ENCODE measurements around the gene IREB2. TPM values are rescaled to one million over a fixed set of nuclear protein-coding genes. Genes with fewer than 3 reads are reported as not detected.

IREB2 gene
- total and polyA plus RNA-seq, 2 of the 13 experiments (the other 11 are each of a cell fraction or from before 2014, with no cell fraction given) = 24.2 to 30.4 TPM

- DNase-seq (ENCODE audit: low spot score) (peak; percentile 70), FAIRE-seq (peak; percentile 89), ATAC-seq (peak; percentile 68)
- no peak overlapping the region for H3K27ac ChIP-seq (ENCODE audit: extremely low read length, insufficient read depth, low read length)
- no peak overlapping the region for H2AFZ ChIP-seq (ENCODE audit: low read length)
- in situ Hi-C loops (cut with HindIII; ENCODE audit: extremely low pct_ligation_motif_present, low pct_unique_long_range_greater_than_20kb) (loop anchor here (5.0 kb wide), 1 partner anchor 110 kb away; no protein-coding TSS in a partner anchor), intact Hi-C loops (cut with micrococcal nuclease; ENCODE audit: unreplicated experiment) (loop anchor here (1.0 kb wide), 1 partner anchor 114 kb away; no protein-coding TSS in a partner anchor)
- H3K4me3 ChIP-seq (replicated peaks in 1 of 3; ENCODE audit: insufficient read depth in 1 of 3, low read depth in 2 of 3, low read length in 3 of 3) = peak overlapping the region in 1 of 3 experiments; percentile 7; a peak in 2 of 6 replicates
- H4K20me1 ChIP-seq (ENCODE audit: insufficient read depth, low read length) = no peaks in the 10 kb centered on the region
- H3K4me2 ChIP-seq (ENCODE audit: low read depth, low read length) = peak overlapping the region; percentile 58
- H3K4me1 ChIP-seq (ENCODE audit: insufficient read depth, low read length) = peaks cover 49% of the 10 kb centered on the region
- H3K79me2 ChIP-seq (ENCODE audit: insufficient read depth, low read length) = no peaks in the 10 kb centered on the region
- no peak overlapping the region for H3K9ac ChIP-seq (ENCODE audit: insufficient read depth, low read depth, low read length)
- ChIA-PET CTCF (ENCODE audit: low intra/inter-chr PET ratio, low total read pairs) (interaction anchor here (1.3 to 3.1 kb wide), 2 partner anchors 114 to 119 kb away, joined by 3 to 47 read pairs; no protein-coding TSS in a partner anchor), POLR2A (interaction anchor here (0.9 to 3.3 kb wide), 5 partner anchors 15 to 123 kb away, joined by 3 to 22 read pairs (median 5); partner anchors contain the start of genes IREB2 and PSMA4)
- H3K36me3 ChIP-seq (replicated peaks in 1 of 2; ENCODE audit: control insufficient read depth in 1 of 2, insufficient read depth in 2 of 2, low read length in 2 of 2) = no peaks in the 10 kb centered on the region; a peak in 1 of 5 replicates
- WGBS (ENCODE audit: low lambda C conversion rate) = 27% methylated on average over 11 of the region's 12 CpGs
- H3K27me3 ChIP-seq (ENCODE audit: control insufficient read depth in 1 of 2, insufficient read depth in 2 of 2, low read length in 2 of 2) = no peaks in the 10 kb centered on the region; a peak in 1 of 5 replicates
- no peaks in the 10 kb centered on the region for H3K9me3 ChIP-seq (ENCODE audit: low read length)
- no TSS peak for BruUV-seq (replicated peaks)
- TF ChIP-seq ETV5 (CRISPR knock-in tag; IDR thresholded peaks at IDR 0.05; ENCODE audit: borderline replicate concordance) (0 out of 2 replicates have a peak, but pooled peaks have one; percentile 15), SOX5 (CRISPR knock-in tag; IDR thresholded peaks at IDR 0.05; ENCODE audit: borderline replicate concordance) (peak; percentile 98), RAD21 (CRISPR knock-in tag; IDR thresholded peaks at IDR 0.05) (peak; percentile 62), AKAP8 (CRISPR knock-in tag; IDR thresholded peaks at IDR 0.05) (no peak), RELA (CRISPR knock-in tag; IDR thresholded peaks at IDR 0.05) (no peak), CSRNP2 (CRISPR knock-in tag; conservative IDR thresholded peaks at IDR 0.05; ENCODE audit: low read depth) (no peak), FOXO1 (CRISPR knock-in tag; IDR thresholded peaks at IDR 0.05) (no peak), STAT6 (CRISPR knock-in tag; IDR thresholded peaks at IDR 0.05; ENCODE audit: borderline replicate concordance) (no peak), SNRNP70 (IDR thresholded peaks at IDR 0.05; ENCODE audit: low read depth, low read length) (no peak), XRCC5 (optimal IDR thresholded peaks at IDR 0.05; ENCODE audit: low read length) (peak; percentile 56), ZBTB7A (CRISPR knock-in tag; IDR thresholded peaks at IDR 0.05) (no peak), ZNF274 (CRISPR knock-in tag; IDR thresholded peaks at IDR 0.05) (no peak), GABPA (IDR thresholded peaks at IDR 0.05; ENCODE audit: low read depth, low read length) (no peak), GABPA (CRISPR knock-in tag; IDR thresholded peaks at IDR 0.05; ENCODE audit: low read depth) (peak; percentile 10; the same call in 1 of the 2 replicates), HDAC2 (CRISPR knock-in tag; IDR thresholded peaks at IDR 0.05) (peak; percentile 42; the same call in 1 of the 2 replicates)
- TF ChIP-seq, protein P1, sequence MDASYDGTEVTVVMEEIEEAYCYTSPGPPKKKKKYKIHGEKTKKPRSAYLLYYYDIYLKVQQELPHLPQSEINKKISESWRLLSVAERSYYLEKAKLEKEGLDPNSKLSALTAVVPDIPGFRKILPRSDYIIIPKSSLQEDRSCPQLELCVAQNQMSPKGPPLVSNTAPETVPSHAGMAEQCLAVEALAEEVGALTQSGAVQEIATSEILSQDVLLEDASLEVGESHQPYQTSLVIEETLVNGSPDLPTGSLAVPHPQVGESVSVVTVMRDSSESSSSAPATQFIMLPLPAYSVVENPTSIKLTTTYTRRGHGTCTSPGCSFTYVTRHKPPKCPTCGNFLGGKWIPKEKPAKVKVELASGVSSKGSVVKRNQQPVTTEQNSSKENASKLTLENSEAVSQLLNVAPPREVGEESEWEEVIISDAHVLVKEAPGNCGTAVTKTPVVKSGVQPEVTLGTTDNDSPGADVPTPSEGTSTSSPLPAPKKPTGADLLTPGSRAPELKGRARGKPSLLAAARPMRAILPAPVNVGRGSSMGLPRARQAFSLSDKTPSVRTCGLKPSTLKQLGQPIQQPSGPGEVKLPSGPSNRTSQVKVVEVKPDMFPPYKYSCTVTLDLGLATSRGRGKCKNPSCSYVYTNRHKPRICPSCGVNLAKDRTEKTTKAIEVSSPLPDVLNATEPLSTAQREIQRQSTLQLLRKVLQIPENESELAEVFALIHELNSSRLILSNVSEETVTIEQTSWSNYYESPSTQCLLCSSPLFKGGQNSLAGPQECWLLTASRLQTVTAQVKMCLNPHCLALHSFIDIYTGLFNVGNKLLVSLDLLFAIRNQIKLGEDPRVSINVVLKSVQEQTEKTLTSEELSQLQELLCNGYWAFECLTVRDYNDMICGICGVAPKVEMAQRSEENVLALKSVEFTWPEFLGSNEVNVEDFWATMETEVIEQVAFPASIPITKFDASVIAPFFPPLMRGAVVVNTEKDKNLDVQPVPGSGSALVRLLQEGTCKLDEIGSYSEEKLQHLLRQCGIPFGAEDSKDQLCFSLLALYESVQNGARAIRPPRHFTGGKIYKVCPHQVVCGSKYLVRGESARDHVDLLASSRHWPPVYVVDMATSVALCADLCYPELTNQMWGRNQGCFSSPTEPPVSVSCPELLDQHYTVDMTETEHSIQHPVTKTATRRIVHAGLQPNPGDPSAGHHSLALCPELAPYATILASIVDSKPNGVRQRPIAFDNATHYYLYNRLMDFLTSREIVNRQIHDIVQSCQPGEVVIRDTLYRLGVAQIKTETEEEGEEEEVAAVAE (CRISPR knock-in tag; IDR thresholded peaks at IDR 0.05; ENCODE audit: borderline replicate concordance) = no peak
Measured at GRCh38 chr15:78422571-78423340, 15.3 kb upstream of the IREB2 start.

All from HepG2 (cell line).